ENCODE data around the gene C11orf97. TPM values are rescaled to one million over a fixed set of nuclear protein-coding genes. Genes with fewer than 3 reads are reported as not detected.
"Not testable (repeated sequence)": the region's sequence is repeated elsewhere in the genome, so short reads cannot be mapped to it uniquely, and the experiment has no call there.

Gene C11orf97
- total and polyA plus RNA-seq, 9 of the 15 experiments (the other 6 are each of a cell fraction or from before 2014, with no cell fraction given) = not detected

- no peak overlapping the region for H3K4me3 ChIP-seq
- in situ Hi-C loops (cut with MboI) (no loop called here), intact Hi-C loops (cut with micrococcal nuclease) (no loop called here)
- peaks cover 6 to 23% of the 10 kb centered on the region in 2 experiments; a peak in 4 of 5 replicates for H3K4me1 ChIP-seq (replicated peaks in 1 of 2; ENCODE audit: control insufficient read depth in 2 of 2, insufficient read depth in 2 of 2, low read length in 2 of 2)
- ATAC-seq (no peak), FAIRE-seq (no peak), DNase-seq (ENCODE audit: extremely low read depth in 1 of 4, low spot score in 3 of 4) (peak in 2 of 4 experiments; percentile 16 to 51)
- H3K4me2 ChIP-seq (ENCODE audit: insufficient read depth, low read length) = no peak overlapping the region
- H3K9me3 ChIP-seq (replicated peaks; ENCODE audit: control insufficient read depth, insufficient read depth, low read depth, low read length) = no peaks in the 10 kb centered on the region
- H3K9me1 ChIP-seq (ENCODE audit: control insufficient read depth, insufficient read depth, low read length) = no peaks in the 10 kb centered on the region
- H3K79me2 ChIP-seq (ENCODE audit: control insufficient read depth, insufficient read depth, low read length) = no peaks in the 10 kb centered on the region; the same call in 2 of the 3 replicates
- H3K27me3 ChIP-seq (ENCODE audit: control insufficient read depth in 2 of 2, insufficient read depth in 2 of 2, low read length in 2 of 2) = no peaks in the 10 kb centered on the region; a peak in 1 of 5 replicates
- no peak overlapping the region for H3K9ac ChIP-seq (ENCODE audit: insufficient read depth in 1 of 2, low read depth in 2 of 2, low read length in 2 of 2)
- BruUV-seq (replicated peaks) = no TSS peak
- 0% methylated on average over 1 of the region's 1 CpG for WGBS (ENCODE audit: insufficient coverage, low coverage, missing lambda C conversion rate)
- no peak overlapping the region for H2AFZ ChIP-seq (ENCODE audit: low read depth, low read length)
- ChIA-PET CTCF (ENCODE audit: low intra/inter-chr PET ratio) (no interaction called here), POLR2A (no interaction called here)
- H4K20me1 ChIP-seq (replicated peaks; ENCODE audit: control insufficient read depth, insufficient read depth, low read length) = no peaks in the 10 kb centered on the region
- TF ChIP-seq CBFA2T3 (IDR thresholded peaks at IDR 0.05) (peak; percentile 15; the same call in 1 of the 2 replicates), ZBTB5 (IDR thresholded peaks at IDR 0.05) (no peak), NCOR1 (IDR thresholded peaks at IDR 0.05) (no peak), KHSRP (IDR thresholded peaks at IDR 0.05) (no peak), JUND (IDR thresholded peaks at IDR 0.05; ENCODE audit: borderline replicate concordance, low read depth, low read length) (no peak), JUND (tag; IDR thresholded peaks at IDR 0.05; ENCODE audit: borderline replicate concordance, low read depth, low read length) (no peak), EZH2 (IDR thresholded peaks at IDR 0.05; ENCODE audit: borderline replicate concordance, low read depth, low read length) (no peak), NFIC (IDR thresholded peaks at IDR 0.05) (0 out of 2 replicates have a peak, but pooled peaks have one; percentile 31)
- no peak overlapping the region for H3K27ac ChIP-seq (ENCODE audit: extremely low read depth, low read depth, low read length)
- no peaks in the 10 kb centered on the region for H3K36me3 ChIP-seq (ENCODE audit: control insufficient read depth, insufficient read depth, low read length)
Observed at GRCh38 chr11:94553938-94554337, 41.7 kb downstream of the C11orf97 start.

GRCh38 chr11:94555752-94556329 is 43.6 kb downstream of the C11orf97 start:
- POLR2A ChIA-PET = interaction anchor here (1.5 kb wide), 1 partner anchor 10 kb away, joined by 3 read pairs; no protein-coding TSS in a partner anchor
- H3K4me1 ChIP-seq (replicated peaks in 1 of 2; ENCODE audit: control insufficient read depth in 2 of 2, insufficient read depth in 2 of 2, low read length in 2 of 2); DNase-seq (ENCODE audit: extremely low read depth in 1 of 4, low spot score in 3 of 4); H3K9me3 ChIP-seq (replicated peaks; ENCODE audit: control insufficient read depth, insufficient read depth, low read depth, low read length); H3K36me3 ChIP-seq (ENCODE audit: control insufficient read depth, insufficient read depth, low read length); in situ Hi-C loops (cut with MboI); H3K9me1 ChIP-seq (ENCODE audit: control insufficient read depth, insufficient read depth, low read length); H2AFZ ChIP-seq (ENCODE audit: low read depth, low read length); H3K9ac ChIP-seq (ENCODE audit: insufficient read depth in 1 of 2, low read depth in 2 of 2, low read length in 2 of 2); H3K79me2 ChIP-seq (ENCODE audit: control insufficient read depth, insufficient read depth, low read length); intact Hi-C loops (cut with micrococcal nuclease); BruUV-seq (replicated peaks); H3K4me2 ChIP-seq (ENCODE audit: insufficient read depth, low read length); H3K27me3 ChIP-seq (ENCODE audit: control insufficient read depth in 2 of 2, insufficient read depth in 2 of 2, low read length in 2 of 2); FAIRE-seq; CTCF ChIA-PET (ENCODE audit: low intra/inter-chr PET ratio); ATAC-seq; H3K4me3 ChIP-seq; H4K20me1 ChIP-seq (replicated peaks; ENCODE audit: control insufficient read depth, insufficient read depth, low read length); H3K27ac ChIP-seq (ENCODE audit: extremely low read depth, low read depth, low read length): not testable (repeated sequence)
- 42% methylated on average over 8 of the region's 8 CpGs for WGBS (ENCODE audit: insufficient coverage, low coverage, missing lambda C conversion rate)
